MM.1S (cell line): ENCODE data around the gene PARP11.

Source experiments
- DNase-seq: peaks from one replicate; pipeline ENCODE4 v3.0.0-alpha.2; 2015
- H2AFZ ChIP-seq: fragments of 300-600 bp; sonication (generic); 2 replicates; pipeline ENCODE4 v1.6.0; 2016; ENCODE audit warnings: antibody characterized with exemption, low read length
- H3F3A ChIP-seq: fragments of 300-600 bp; sonication (generic); 2 replicates; pipeline ENCODE4 v1.6.1; 2016; ENCODE audit warnings: mild to moderate bottlenecking, antibody characterized with exemption, low read length, moderate library complexity, mixed read lengths; ENCODE audit not compliant: insufficient read depth
- H3K27ac ChIP-seq: fragments of 300-600 bp; sonication (generic); 2 replicates; pipeline ENCODE4 v1.5.1; 2016; ENCODE audit warnings: mild to moderate bottlenecking, low read length
- H3K27me3 ChIP-seq: fragments of 300-600 bp; sonication (generic); replicated peaks from 2 replicates; pipeline ENCODE4 v1.6.0; 2016; ENCODE audit warnings: low read length; ENCODE audit not compliant: insufficient read depth
- H3K36me3 ChIP-seq: fragments of 300-600 bp; sonication (generic); replicated peaks from 2 replicates; pipeline ENCODE4 v1.6.1; 2016; ENCODE audit warnings: mild to moderate bottlenecking, low read length, mixed read lengths; ENCODE audit not compliant: insufficient read depth
- H3K4me1 ChIP-seq: fragments of 300-600 bp; sonication (generic); 2 replicates; pipeline ENCODE4 v1.6.1; 2016; ENCODE audit warnings: low read length, mixed read lengths
- H3K4me2 ChIP-seq: fragments of 300-600 bp; sonication (generic); 2 replicates; pipeline ENCODE4 v1.6.0; 2016; ENCODE audit warnings: low read depth, low read length
- H3K4me3 ChIP-seq: fragments of 300-600 bp; sonication (generic); 2 replicates; pipeline ENCODE4 v1.5.1; 2016; ENCODE audit warnings: low read length, mixed read lengths
- H3K79me2 ChIP-seq: fragments of 300-600 bp; sonication (generic); 2 replicates; pipeline ENCODE4 v1.6.1; 2016; ENCODE audit warnings: mixed run types, low read length, mixed read lengths
- H3K9ac ChIP-seq: fragments of 300-600 bp; sonication (generic); 2 replicates; pipeline ENCODE4 v1.6.1; 2016; ENCODE audit warnings: low read length, mixed read lengths
- H3K9me2 ChIP-seq: fragments of 300-600 bp; sonication (generic); replicated peaks from 2 replicates; pipeline ENCODE4 v1.6.1; 2016; ENCODE audit warnings: mild to moderate bottlenecking, low read length, mixed read lengths; ENCODE audit not compliant: insufficient read depth
- H3K9me3 ChIP-seq: fragments of 300-600 bp; sonication (generic); replicated peaks from 2 replicates; pipeline ENCODE4 v1.6.1; 2016; ENCODE audit warnings: mild to moderate bottlenecking, low read length, mixed read lengths; ENCODE audit not compliant: insufficient read depth
- H4K20me1 ChIP-seq: fragments of 300-600 bp; sonication (generic); 2 replicates; pipeline ENCODE4 v1.6.1; 2016; ENCODE audit warnings: mild to moderate bottlenecking, low read length, moderate library complexity, mixed read lengths; ENCODE audit not compliant: insufficient read depth
- EZH2 ChIP-seq: fragments of 300-600 bp; sonication (generic); optimal IDR thresholded peaks from 2 replicates; pipeline ENCODE3; 2017; ENCODE audit warnings: low read depth, mild to moderate bottlenecking, antibody characterized with exemption, low read length, mixed read lengths
- EZH2phosphoT487 ChIP-seq: fragments of 300-600 bp; sonication (generic); IDR thresholded peaks from 2 replicates; pipeline ENCODE4 v1.6.1; 2018; ENCODE audit warnings: antibody characterized with exemption, low read length
- TF ChIP-seq, protein P1 (sequence below): fragments of 300-600 bp; sonication (generic); IDR thresholded peaks from 2 replicates; pipeline ENCODE4 v1.5.1; 2016; ENCODE audit warnings: antibody characterized with exemption, low read length, mixed read lengths

Gene PARP11

DNA sequence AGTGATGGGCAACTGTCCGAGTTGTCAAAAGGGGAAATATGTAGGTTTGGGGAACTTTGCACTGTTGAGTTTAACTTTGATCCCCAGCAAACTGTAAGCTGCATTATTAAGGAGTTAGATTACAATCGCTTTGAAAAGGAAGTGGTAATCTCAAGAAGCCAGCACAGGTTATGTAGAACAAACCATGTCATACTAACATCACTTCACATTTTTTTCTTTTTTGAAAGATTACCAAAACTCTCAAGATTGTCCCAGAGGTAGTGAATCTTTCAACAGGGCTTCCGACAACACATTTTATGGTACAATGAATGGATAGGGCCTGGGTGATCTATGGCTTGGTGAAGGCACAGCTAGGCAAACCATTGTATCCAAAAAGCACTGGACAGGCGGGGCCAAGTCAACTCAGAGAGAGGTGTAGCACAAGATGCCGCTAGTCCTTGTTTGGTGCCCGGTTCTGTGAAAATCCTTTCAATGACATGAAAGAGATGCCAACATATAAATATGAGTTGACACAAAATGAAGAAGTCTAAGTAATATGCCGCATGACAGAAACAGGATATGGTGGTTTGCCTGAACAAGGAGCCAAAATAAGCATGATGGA is 24.3 kb upstream of the PARP11 start:
- no peaks in the 10 kb centered on the region for H3K27me3 ChIP-seq

DNA sequence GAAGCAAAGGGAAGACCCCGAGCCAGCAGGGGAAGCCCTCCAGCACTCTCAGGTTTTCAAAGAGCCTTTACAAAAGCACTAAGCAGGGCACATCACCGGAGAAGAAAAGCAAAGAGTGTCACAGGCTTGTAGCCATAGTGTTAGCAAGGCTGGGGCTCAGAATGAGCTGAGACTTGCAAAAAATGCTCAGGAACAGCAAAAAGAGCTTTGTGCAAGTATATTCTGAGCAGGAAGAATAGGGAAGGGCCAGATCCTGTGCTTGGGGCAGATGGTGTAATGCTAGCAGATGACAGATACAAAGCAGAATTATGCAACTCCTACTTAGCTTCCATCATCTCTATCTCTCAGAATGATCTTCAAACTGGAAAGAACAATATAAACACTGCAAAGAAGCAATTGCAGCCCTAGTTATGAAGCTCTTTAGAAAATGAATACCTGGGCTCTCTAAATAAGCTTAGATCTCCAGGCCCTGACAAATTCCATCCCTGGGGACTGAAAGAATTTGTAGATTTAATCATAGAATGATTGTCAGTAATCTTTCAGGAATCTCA is 23.7 kb upstream of the PARP11 start:
- no peaks in the 10 kb centered on the region for H4K20me1 ChIP-seq
- H3K27ac ChIP-seq = no peak overlapping the region
- H3K27me3 ChIP-seq = no peaks in the 10 kb centered on the region
- no peak for TF ChIP-seq EZH2
- TF ChIP-seq, protein P1, sequence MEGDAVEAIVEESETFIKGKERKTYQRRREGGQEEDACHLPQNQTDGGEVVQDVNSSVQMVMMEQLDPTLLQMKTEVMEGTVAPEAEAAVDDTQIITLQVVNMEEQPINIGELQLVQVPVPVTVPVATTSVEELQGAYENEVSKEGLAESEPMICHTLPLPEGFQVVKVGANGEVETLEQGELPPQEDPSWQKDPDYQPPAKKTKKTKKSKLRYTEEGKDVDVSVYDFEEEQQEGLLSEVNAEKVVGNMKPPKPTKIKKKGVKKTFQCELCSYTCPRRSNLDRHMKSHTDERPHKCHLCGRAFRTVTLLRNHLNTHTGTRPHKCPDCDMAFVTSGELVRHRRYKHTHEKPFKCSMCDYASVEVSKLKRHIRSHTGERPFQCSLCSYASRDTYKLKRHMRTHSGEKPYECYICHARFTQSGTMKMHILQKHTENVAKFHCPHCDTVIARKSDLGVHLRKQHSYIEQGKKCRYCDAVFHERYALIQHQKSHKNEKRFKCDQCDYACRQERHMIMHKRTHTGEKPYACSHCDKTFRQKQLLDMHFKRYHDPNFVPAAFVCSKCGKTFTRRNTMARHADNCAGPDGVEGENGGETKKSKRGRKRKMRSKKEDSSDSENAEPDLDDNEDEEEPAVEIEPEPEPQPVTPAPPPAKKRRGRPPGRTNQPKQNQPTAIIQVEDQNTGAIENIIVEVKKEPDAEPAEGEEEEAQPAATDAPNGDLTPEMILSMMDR = no peak
- TF ChIP-seq EZH2phosphoT487 = no peak
- H3K4me3 ChIP-seq = no peak overlapping the region
- no peaks in the 10 kb centered on the region for H3K9me2 ChIP-seq
- H3K36me3 ChIP-seq = no peaks in the 10 kb centered on the region
- no peak overlapping the region for H2AFZ ChIP-seq
- no peak overlapping the region for H3K4me2 ChIP-seq
- H3K9me3 ChIP-seq = no peaks in the 10 kb centered on the region
- H3K4me1 ChIP-seq = no peaks in the 10 kb centered on the region
- H3F3A ChIP-seq = no peaks in the 10 kb centered on the region
- H3K79me2 ChIP-seq = no peaks in the 10 kb centered on the region
- no peak for DNase-seq
- H3K9ac ChIP-seq = no peak overlapping the region

More for the DNA sequence above, 24.3 kb upstream of the PARP11 start:
- Histone ChIP-seq H3K79me2 (no peaks in the 10 kb centered on the region), H3K4me3 (no peak overlapping the region), H3K9me3 (no peaks in the 10 kb centered on the region), H3K9ac (no peak overlapping the region), H3K36me3 (no peaks in the 10 kb centered on the region), H3K27ac (no peak overlapping the region), H3K9me2 (no peaks in the 10 kb centered on the region), H3F3A (no peaks in the 10 kb centered on the region), H3K4me1 (no peaks in the 10 kb centered on the region), H2AFZ (no peak overlapping the region), H3K4me2 (no peak overlapping the region), H4K20me1 (no peaks in the 10 kb centered on the region)
- TF ChIP-seq EZH2 = no peak
- TF ChIP-seq, protein P1 = no peak
- TF ChIP-seq EZH2phosphoT487 = no peak
- DNase-seq = no peak

DNA sequence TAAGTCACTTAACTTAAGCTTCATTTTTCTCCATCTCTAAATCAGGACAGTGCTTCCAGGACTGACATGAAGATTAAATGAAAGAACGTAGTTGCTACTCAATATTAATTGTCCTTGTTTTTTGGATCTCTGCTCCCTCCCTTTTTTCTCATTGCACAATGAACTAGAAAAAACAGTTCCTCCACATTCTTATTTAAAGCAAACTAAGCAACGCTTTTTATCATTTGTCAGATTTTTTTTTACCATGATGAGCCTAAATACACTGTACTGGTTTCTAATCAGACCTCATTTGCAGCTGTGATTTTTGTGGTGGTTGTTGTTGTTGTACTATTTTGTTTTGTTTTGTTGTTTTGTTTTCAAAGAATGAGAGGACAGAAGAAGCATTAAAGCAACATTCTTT is 23.2 kb upstream of the PARP11 start:
- H3K4me2 ChIP-seq = no peak overlapping the region
- H3K27ac ChIP-seq = no peak overlapping the region
- TF ChIP-seq, protein P1 = no peak
- TF ChIP-seq EZH2 (no peak), EZH2phosphoT487 (no peak)

More for the DNA sequence above, 23.2 kb upstream of the PARP11 start:
- Histone ChIP-seq H3K27me3 (no peaks in the 10 kb centered on the region), H3K79me2 (no peaks in the 10 kb centered on the region), H3F3A (no peaks in the 10 kb centered on the region), H3K9me3 (no peaks in the 10 kb centered on the region), H4K20me1 (no peaks in the 10 kb centered on the region), H3K4me1 (no peaks in the 10 kb centered on the region), H3K36me3 (no peaks in the 10 kb centered on the region), H3K4me3 (no peak overlapping the region), H2AFZ (no peak overlapping the region), H3K9me2 (no peaks in the 10 kb centered on the region), H3K9ac (no peak overlapping the region)
- DNase-seq = no peak
